ENCODE results near the gene UBE2C. TPM values are rescaled to one million over a fixed set of nuclear protein-coding genes. Genes with fewer than 3 reads are reported as not detected.

The UBE2C gene
- total and polyA plus RNA-seq, 2 of the 8 experiments (the other 6 are each of a cell fraction or from before 2014, with no cell fraction given): 243 to 326 TPM

- TF ChIP-seq CHD7 (IDR thresholded peaks at IDR 0.05; ENCODE audit: insufficient replicate concordance, low read length): no peak
- no peak for TF ChIP-seq CEBPB (IDR thresholded peaks at IDR 0.05; ENCODE audit: low read depth, low read length)
- no peak for TF ChIP-seq KDM4A (IDR thresholded peaks at IDR 0.05; ENCODE audit: low read depth, low read length, severe bottlenecking)
- no peak for TF ChIP-seq NANOG (IDR thresholded peaks at IDR 0.05; ENCODE audit: insufficient read depth, low read depth, low read length, poor library complexity, severe bottlenecking)
- no peak for TF ChIP-seq HDAC2 (IDR thresholded peaks at IDR 0.05; ENCODE audit: borderline replicate concordance in 1 of 2, low read depth in 2 of 2, low read length in 2 of 2)
- TF ChIP-seq CHD1 (IDR thresholded peaks at IDR 0.05; ENCODE audit: low read depth, low read length): no peak
- no peak for TF ChIP-seq SP1 (IDR thresholded peaks at IDR 0.05; ENCODE audit: low read depth, low read length)
- TF ChIP-seq RFX5 (IDR thresholded peaks at IDR 0.05; ENCODE audit: borderline replicate concordance, low read depth, low read length): no peak
- TF ChIP-seq BRCA1 (IDR thresholded peaks at IDR 0.05; ENCODE audit: low read depth, low read length): no peak
- no peak for TF ChIP-seq RNF2 (IDR thresholded peaks at IDR 0.05; ENCODE audit: borderline replicate concordance, low read depth, low read length, missing control alignments, poor library complexity, severe bottlenecking)
- TF ChIP-seq CBX5 (IDR thresholded peaks at IDR 0.05; ENCODE audit: low read depth, low read length): no peak
These were observed 35.5 kb upstream of the UBE2C start (continued) for GRCh38 chr20:45776931-45777330.

Data from H1 (cell line).